Measurements from ENCODE around the gene CRACDL.

Gene CRACDL

GRCh38 chr2:98824256-98825019 lies 111.6 kb downstream of the CRACDL start:
- TF ChIP-seq FOXP2 (optimal IDR thresholded peaks at IDR 0.05; ENCODE audit: borderline replicate concordance, extremely low read depth, extremely low read length, insufficient read depth) (no peak), POLR2AphosphoS5 (IDR thresholded peaks at IDR 0.05; ENCODE audit: low read depth, low read length) (no peak), SIN3A (IDR thresholded peaks at IDR 0.05; ENCODE audit: borderline replicate concordance, insufficient read depth, low read length) (no peak), TAF1 (IDR thresholded peaks at IDR 0.05; ENCODE audit: borderline replicate concordance, insufficient read depth, low read length) (no peak), REST (IDR thresholded peaks at IDR 0.05; ENCODE audit: insufficient read depth in 1 of 2, low read depth in 2 of 2, low read length in 2 of 2) (no peak)

GRCh38 chr2:98823196-98824170 lies 112.5 kb downstream of the CRACDL start:
- no peak for TF ChIP-seq REST (IDR thresholded peaks at IDR 0.05; ENCODE audit: insufficient read depth in 1 of 2, low read depth in 2 of 2, low read length in 2 of 2)
- TF ChIP-seq SIN3A (IDR thresholded peaks at IDR 0.05; ENCODE audit: borderline replicate concordance, insufficient read depth, low read length), result no peak
- no peak for TF ChIP-seq TAF1 (IDR thresholded peaks at IDR 0.05; ENCODE audit: borderline replicate concordance, insufficient read depth, low read length)
- no peak for TF ChIP-seq FOXP2 (optimal IDR thresholded peaks at IDR 0.05; ENCODE audit: borderline replicate concordance, extremely low read depth, extremely low read length, insufficient read depth)
- no peak for TF ChIP-seq POLR2AphosphoS5 (IDR thresholded peaks at IDR 0.05; ENCODE audit: low read depth, low read length)

- TF ChIP-seq SIN3A (IDR thresholded peaks at IDR 0.05; ENCODE audit: borderline replicate concordance, insufficient read depth, low read length) (no peak), FOXP2 (optimal IDR thresholded peaks at IDR 0.05; ENCODE audit: borderline replicate concordance, extremely low read depth, extremely low read length, insufficient read depth) (no peak), POLR2AphosphoS5 (IDR thresholded peaks at IDR 0.05; ENCODE audit: low read depth, low read length) (no peak), TAF1 (IDR thresholded peaks at IDR 0.05; ENCODE audit: borderline replicate concordance, insufficient read depth, low read length) (no peak), REST (IDR thresholded peaks at IDR 0.05; ENCODE audit: insufficient read depth in 1 of 2, low read depth in 2 of 2, low read length in 2 of 2) (no peak)
Measured at GRCh38 chr2:98822301-98823164, 113.5 kb downstream of the CRACDL start.

- no peak for TF ChIP-seq FOXP2 (optimal IDR thresholded peaks at IDR 0.05; ENCODE audit: borderline replicate concordance, extremely low read depth, extremely low read length, insufficient read depth)
Measured at GRCh38 chr2:98821629-98822135, 114.3 kb downstream of the CRACDL start.
